ENCODE measurements around the gene XRCC1. TPM values are rescaled to one million over a fixed set of nuclear protein-coding genes. Genes with fewer than 3 reads are reported as not detected.
"Not testable (repeated sequence)": the region's sequence is repeated elsewhere in the genome, so short reads cannot be mapped to it uniquely, and the experiment has no call there.

Gene XRCC1
- polyA plus RNA-seq, 1 of the 3 experiments (the other 2 are of a cell fraction), result 30.3 TPM

- TF ChIP-seq RAD21 (IDR thresholded peaks at IDR 0.05; ENCODE audit: low read length) (no peak), FOXJ3 (CRISPR knock-in tag; IDR thresholded peaks at IDR 0.05) (no peak)
Measured at GRCh38 chr19:43589277-43589676, 13.9 kb upstream of the XRCC1 start (continued).

GRCh38 chr19:43587029-43587428 is 11.7 kb upstream of the XRCC1 start:
- ChIA-PET CTCF (interaction anchor here (0.7 to 4.3 kb wide), 3 partner anchors 7 to 48 kb away, joined by 3 to 25 read pairs (median 3); no protein-coding TSS in a partner anchor), POLR2A (interaction anchor here (0.6 kb wide), 1 partner anchor 212 kb away, joined by 3 read pairs; no protein-coding TSS in a partner anchor)
- H3K27ac ChIP-seq (ENCODE audit: low read depth in 2 of 2, low read length in 1 of 2); H3K27me3 ChIP-seq (ENCODE audit: insufficient read depth); H4K20me1 ChIP-seq (ENCODE audit: insufficient read depth); H3K4me2 ChIP-seq; H3K9me2 ChIP-seq; DNase-seq; H3K9me3 ChIP-seq; H2AFZ ChIP-seq (ENCODE audit: low read depth); H3F3A ChIP-seq (replicated peaks; ENCODE audit: insufficient read depth); H3K9ac ChIP-seq; H3K4me1 ChIP-seq (ENCODE audit: control insufficient read depth in 1 of 2, insufficient read depth in 2 of 2, low read depth in 1 of 2, low read length in 1 of 2); H3K4me3 ChIP-seq (ENCODE audit: low read depth in 2 of 2, low read length in 1 of 2): not testable (repeated sequence)
- Histone ChIP-seq H3K79me2 (ENCODE audit: insufficient read depth) (peaks cover 28% of the 10 kb centered on the region; the same call in 1 of the 2 replicates), H3K36me3 (replicated peaks in 1 of 2; ENCODE audit: control insufficient read depth in 1 of 2, insufficient read depth in 2 of 2, low read length in 1 of 2) (peaks cover 19 to 25% of the 10 kb centered on the region in 2 experiments)
- WGBS (ENCODE audit: low lambda C conversion rate), result 91% methylated on average over 3 of the region's 3 CpGs

DNA sequence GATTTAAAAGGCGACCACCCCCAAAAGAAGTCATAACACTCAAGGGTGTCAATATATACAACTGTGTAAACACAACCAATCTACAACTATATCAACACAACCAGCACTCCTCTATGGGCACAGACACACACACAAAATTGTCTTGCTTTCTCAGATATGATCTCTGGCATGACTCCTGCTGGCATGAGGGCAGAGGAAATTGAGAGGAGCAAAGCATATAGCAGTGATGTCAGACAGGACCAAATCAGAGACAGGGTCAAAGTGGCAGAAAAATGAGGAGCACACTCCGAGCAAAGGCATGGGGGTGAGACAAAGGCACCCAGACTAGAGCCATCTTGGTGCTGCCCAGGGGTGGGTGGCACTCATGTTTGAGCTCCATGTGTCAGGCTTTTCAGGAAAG is 11.0 kb upstream of the XRCC1 start:
- Histone ChIP-seq H3K27ac (ENCODE audit: low read depth in 2 of 2, low read length in 1 of 2) (peak overlapping the region in 1 of 2 experiments; percentile 58; a peak in 2 of 4 replicates), H3K4me2 (no peak overlapping the region), H3K4me1 (ENCODE audit: control insufficient read depth in 1 of 2, insufficient read depth in 2 of 2, low read depth in 1 of 2, low read length in 1 of 2) (peaks cover 0 to 14% of the 10 kb centered on the region in 2 experiments; a peak in 1 of 4 replicates), H3K9ac (no peak overlapping the region), H3K79me2 (ENCODE audit: insufficient read depth) (peaks cover 21% of the 10 kb centered on the region; the same call in 1 of the 2 replicates), H4K20me1 (ENCODE audit: insufficient read depth) (no peaks in the 10 kb centered on the region), H3K36me3 (replicated peaks in 1 of 2; ENCODE audit: control insufficient read depth in 1 of 2, insufficient read depth in 2 of 2, low read length in 1 of 2) (peaks cover 15 to 20% of the 10 kb centered on the region in 2 experiments), H3K27me3 (ENCODE audit: insufficient read depth) (no peaks in the 10 kb centered on the region), H3K9me3 (no peaks in the 10 kb centered on the region), H3K4me3 (ENCODE audit: low read depth in 2 of 2, low read length in 1 of 2) (no peak overlapping the region), H3K9me2 (no peaks in the 10 kb centered on the region), H3F3A (replicated peaks; ENCODE audit: insufficient read depth) (peaks cover 3% of the 10 kb centered on the region), H2AFZ (ENCODE audit: low read depth) (no peak overlapping the region)
- 80% methylated on average over 2 of the region's 2 CpGs for WGBS (ENCODE audit: low lambda C conversion rate)
- POLR2A ChIA-PET, result interaction anchor here (0.6 kb wide), 1 partner anchor 213 kb away, joined by 3 read pairs; no protein-coding TSS in a partner anchor
- peak; percentile 64; the same call in 1 of the 2 replicates for TF ChIP-seq MXI1 (IDR thresholded peaks at IDR 0.05; ENCODE audit: low read depth, low read length)
- peak; percentile 49 for TF ChIP-seq GATA2 (CRISPR knock-in tag; IDR thresholded peaks at IDR 0.05)
- no peak for TF ChIP-seq JUND (IDR thresholded peaks at IDR 0.05)
- peak; percentile 53 for DNase-seq
- CTCF ChIA-PET, result interaction anchor here (0.7 to 4.3 kb wide), 3 partner anchors 8 to 47 kb away, joined by 3 to 25 read pairs (median 3); no protein-coding TSS in a partner anchor

DNA sequence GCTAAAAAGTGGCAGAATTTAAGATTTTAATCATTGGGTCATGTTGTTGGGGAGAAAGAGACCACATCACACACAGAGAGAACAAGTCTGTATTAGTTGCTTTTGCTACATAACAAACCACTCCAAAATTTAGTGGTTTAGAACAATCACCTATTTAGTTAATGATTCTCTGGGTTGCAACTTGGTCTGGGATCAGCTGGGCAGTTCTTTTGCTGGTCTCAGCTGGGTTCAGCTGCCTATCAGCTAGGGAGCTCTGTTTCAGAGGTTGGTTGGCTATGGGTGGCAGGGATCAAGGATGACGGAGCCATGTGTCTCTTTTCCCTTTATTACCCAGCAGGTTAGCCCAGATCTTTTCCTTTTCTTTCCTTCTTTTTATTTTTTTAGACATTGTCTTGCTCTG is 9.2 kb upstream of the XRCC1 start:
- Histone ChIP-seq H3K79me2 (ENCODE audit: insufficient read depth) (peaks cover 10% of the 10 kb centered on the region; the same call in 1 of the 2 replicates), H3K9me2 (no peaks in the 10 kb centered on the region), H3K27me3 (ENCODE audit: insufficient read depth) (no peaks in the 10 kb centered on the region), H3K9ac (no peak overlapping the region), H4K20me1 (ENCODE audit: insufficient read depth) (no peaks in the 10 kb centered on the region), H3K36me3 (replicated peaks in 1 of 2; ENCODE audit: control insufficient read depth in 1 of 2, insufficient read depth in 2 of 2, low read length in 1 of 2) (peaks cover 3 to 7% of the 10 kb centered on the region in 2 experiments), H3K9me3 (no peaks in the 10 kb centered on the region), H3K4me3 (ENCODE audit: low read depth in 2 of 2, low read length in 1 of 2) (no peak overlapping the region), H3F3A (replicated peaks; ENCODE audit: insufficient read depth) (peaks cover 3% of the 10 kb centered on the region), H3K4me2 (no peak overlapping the region), H2AFZ (ENCODE audit: low read depth) (no peak overlapping the region), H3K4me1 (ENCODE audit: control insufficient read depth in 1 of 2, insufficient read depth in 2 of 2, low read depth in 1 of 2, low read length in 1 of 2) (peaks cover 0 to 20% of the 10 kb centered on the region in 2 experiments; a peak in 1 of 4 replicates), H3K27ac (ENCODE audit: low read depth in 2 of 2, low read length in 1 of 2) (no peak overlapping the region)
- ChIA-PET POLR2A (interaction anchor here (1.4 kb wide), 1 partner anchor 11 kb away, joined by 4 read pairs; the partner anchor contains the start of gene IRGQ), CTCF (interaction anchor here (0.9 to 4.3 kb wide), 3 partner anchors 10 to 30 kb away, joined by 3 to 25 read pairs (median 5); partner anchors contain the start of gene XRCC1)
- 90% methylated on average over 1 of the region's 1 CpG for WGBS (ENCODE audit: low lambda C conversion rate)
- no peak for DNase-seq
- TF ChIP-seq, protein P1, sequence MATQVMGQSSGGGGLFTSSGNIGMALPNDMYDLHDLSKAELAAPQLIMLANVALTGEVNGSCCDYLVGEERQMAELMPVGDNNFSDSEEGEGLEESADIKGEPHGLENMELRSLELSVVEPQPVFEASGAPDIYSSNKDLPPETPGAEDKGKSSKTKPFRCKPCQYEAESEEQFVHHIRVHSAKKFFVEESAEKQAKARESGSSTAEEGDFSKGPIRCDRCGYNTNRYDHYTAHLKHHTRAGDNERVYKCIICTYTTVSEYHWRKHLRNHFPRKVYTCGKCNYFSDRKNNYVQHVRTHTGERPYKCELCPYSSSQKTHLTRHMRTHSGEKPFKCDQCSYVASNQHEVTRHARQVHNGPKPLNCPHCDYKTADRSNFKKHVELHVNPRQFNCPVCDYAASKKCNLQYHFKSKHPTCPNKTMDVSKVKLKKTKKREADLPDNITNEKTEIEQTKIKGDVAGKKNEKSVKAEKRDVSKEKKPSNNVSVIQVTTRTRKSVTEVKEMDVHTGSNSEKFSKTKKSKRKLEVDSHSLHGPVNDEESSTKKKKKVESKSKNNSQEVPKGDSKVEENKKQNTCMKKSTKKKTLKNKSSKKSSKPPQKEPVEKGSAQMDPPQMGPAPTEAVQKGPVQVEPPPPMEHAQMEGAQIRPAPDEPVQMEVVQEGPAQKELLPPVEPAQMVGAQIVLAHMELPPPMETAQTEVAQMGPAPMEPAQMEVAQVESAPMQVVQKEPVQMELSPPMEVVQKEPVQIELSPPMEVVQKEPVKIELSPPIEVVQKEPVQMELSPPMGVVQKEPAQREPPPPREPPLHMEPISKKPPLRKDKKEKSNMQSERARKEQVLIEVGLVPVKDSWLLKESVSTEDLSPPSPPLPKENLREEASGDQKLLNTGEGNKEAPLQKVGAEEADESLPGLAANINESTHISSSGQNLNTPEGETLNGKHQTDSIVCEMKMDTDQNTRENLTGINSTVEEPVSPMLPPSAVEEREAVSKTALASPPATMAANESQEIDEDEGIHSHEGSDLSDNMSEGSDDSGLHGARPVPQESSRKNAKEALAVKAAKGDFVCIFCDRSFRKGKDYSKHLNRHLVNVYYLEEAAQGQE (IDR thresholded peaks at IDR 0.05; ENCODE audit: low read depth, low read length), result no peak
- no peak for TF ChIP-seq RXRA (IDR thresholded peaks at IDR 0.05; ENCODE audit: borderline replicate concordance, low read depth)
- TF ChIP-seq MAX (IDR thresholded peaks at IDR 0.05; ENCODE audit: low read depth), result no peak

All from SK-N-SH (cell line).